Neural cell (in vitro differentiated cells): ENCODE measurements around the gene PTPN18. TPM values are rescaled to one million over a fixed set of nuclear protein-coding genes. Genes with fewer than 3 reads are reported as not detected.

Source experiments
- H2AFZ ChIP-seq: fragments of 200-600, 300-800 bp; sonication (generic), shearing (Covaris generic); 2 replicates; pipeline ENCODE4 v1.6.0; 2014; ENCODE audit warnings: low read depth, mild to moderate bottlenecking, antibody characterized with exemption, low read length, moderate library complexity
- H3F3A ChIP-seq: fragments of 200-600 bp; shearing (Covaris generic); 2 replicates; pipeline ENCODE4 v1.6.1; 2016; ENCODE audit warnings: mild to moderate bottlenecking, moderate library complexity, mixed read lengths, antibody characterized with exemption, low read length; ENCODE audit not compliant: insufficient read depth, poor library complexity, severe bottlenecking
- H3K27ac ChIP-seq: fragments of 200-600, 300-800 bp; sonication (generic), shearing (Covaris generic); 2 replicates; pipeline ENCODE4 v1.5.1; 2014; ENCODE audit warnings: mild to moderate bottlenecking, low read length, moderate library complexity
- H3K27me3 ChIP-seq: fragments of 300-800, 200-600 bp; sonication (generic), shearing (Covaris generic); 2 replicates; pipeline ENCODE4 v1.6.0; 2014; ENCODE audit warnings: mild to moderate bottlenecking, low read depth, low read length, moderate library complexity; ENCODE audit not compliant: insufficient read depth
- H3K36me3 ChIP-seq: fragments of 300-800, 200-600 bp; sonication (generic), shearing (Covaris generic); 2 replicates; pipeline ENCODE4 v1.5.1; 2014; ENCODE audit warnings: mild to moderate bottlenecking, antibody characterized with exemption, low read length, moderate library complexity; ENCODE audit not compliant: insufficient read depth
- H3K4me2 ChIP-seq: fragments of 300-800, 200-600 bp; sonication (generic), shearing (Covaris generic); 2 replicates; pipeline ENCODE4 v1.6.0; 2014; ENCODE audit warnings: mild to moderate bottlenecking, low read length
- H3K4me3 ChIP-seq: fragments of 300-800, 200-600 bp; sonication (generic), shearing (Covaris generic); 2 replicates; pipeline ENCODE4 v1.5.1; 2014; ENCODE audit warnings: mild to moderate bottlenecking, low read length, moderate library complexity
- H3K79me2 ChIP-seq: fragments of 200-600 bp; shearing (Covaris generic); replicated peaks from 2 replicates; pipeline ENCODE4 v1.6.0; 2014; ENCODE audit warnings: mild to moderate bottlenecking, low read length, moderate library complexity; ENCODE audit not compliant: insufficient read depth
- H3K9ac ChIP-seq: fragments of 300-800, 200-600 bp; sonication (generic), shearing (Covaris generic); 2 replicates; pipeline ENCODE4 v1.6.1; 2016; ENCODE audit warnings: mild to moderate bottlenecking, low read length, mixed read lengths
- H3K9me2 ChIP-seq: fragments of 200-600 bp; shearing (Covaris generic); 2 replicates; pipeline ENCODE4 v1.6.1; 2016; ENCODE audit warnings: mild to moderate bottlenecking, low read length, mixed read lengths; ENCODE audit not compliant: insufficient read depth
- H3K9me3 ChIP-seq: fragments of 200-600, 300-800 bp; sonication (generic), shearing (Covaris generic); 2 replicates; pipeline ENCODE4 v1.6.1; 2016; ENCODE audit warnings: mild to moderate bottlenecking, mixed run types, low read length, moderate library complexity, mixed read lengths
- H4K20me1 ChIP-seq: fragments of 200-600 bp; shearing (Covaris generic); 2 replicates; pipeline ENCODE4 v1.6.1; 2016; ENCODE audit warnings: mild to moderate bottlenecking, mixed run types; ENCODE audit not compliant: insufficient read depth
- CTCF ChIP-seq: fragments of 450-650 bp; IDR thresholded peaks from 2 replicates; pipeline ENCODE4 v1.5.1; 2014; ENCODE audit warnings: antibody characterized with exemption, mild to moderate bottlenecking, moderate library complexity; ENCODE audit not compliant: poor library complexity, severe bottlenecking
- EP300 ChIP-seq: fragments of 450-650 bp; conservative IDR thresholded peaks from 2 replicates; pipeline ENCODE4 v1.6.1; 2014; ENCODE audit warnings: antibody characterized with exemption, mild to moderate bottlenecking, moderate library complexity; ENCODE audit not compliant: poor library complexity, severe bottlenecking
- EZH2 ChIP-seq: fragments of 200-600, 300-800 bp; shearing (Covaris generic), sonication (generic); IDR thresholded peaks from 2 replicates; pipeline ENCODE4 v1.6.1; 2014; ENCODE audit warnings: antibody characterized with exemption, low read length, borderline replicate concordance, mild to moderate bottlenecking; ENCODE audit not compliant: insufficient read depth, poor library complexity, severe bottlenecking
- MXI1 ChIP-seq: fragments of 450-650 bp; conservative IDR thresholded peaks from 2 replicates; pipeline ENCODE4 v1.6.1; 2014; ENCODE audit warnings: antibody characterized with exemption, mild to moderate bottlenecking; ENCODE audit not compliant: poor library complexity, severe bottlenecking
- POLR2AphosphoS5 ChIP-seq: IDR thresholded peaks from 2 replicates; pipeline ENCODE4 v1.6.1; 2012
- RAD21 ChIP-seq: fragments of 450-650 bp; conservative IDR thresholded peaks from 2 replicates; pipeline ENCODE4 v1.6.1; 2014; ENCODE audit warnings: antibody characterized with exemption, mild to moderate bottlenecking, moderate library complexity
- REST ChIP-seq: IDR thresholded peaks from 2 replicates; pipeline ENCODE4 v1.6.1; 2012; ENCODE audit warnings: borderline replicate concordance
- SMC3 ChIP-seq: fragments of 450-650 bp; conservative IDR thresholded peaks from 2 replicates; pipeline ENCODE4 v1.6.1; 2014; ENCODE audit warnings: antibody characterized with exemption, mild to moderate bottlenecking, moderate library complexity; ENCODE audit not compliant: poor library complexity
- TAF1 ChIP-seq: IDR thresholded peaks from 2 replicates; pipeline ENCODE4 v1.6.1; 2012; ENCODE audit warnings: low read depth
- polyA plus RNA-seq: library from polyadenylated mRNA; depleted of rRNA; stranded (reverse); fragments of >200 nt; gene quantifications from 2 replicates; pipeline ENCODE4 v1.2.3, GENCODE V29; 2014

PTPN18 gene
- polyA plus RNA-seq, 1 donor from 2014 or later, result 13.3 TPM

GRCh38 chr2:130380096-130380934, 24.5 kb downstream of the PTPN18 start:
- Histone ChIP-seq H2AFZ (no peak overlapping the region), H3F3A (no peaks in the 10 kb centered on the region), H3K27ac (no peak overlapping the region), H3K4me3 (no peak overlapping the region), H3K9me3 (no peaks in the 10 kb centered on the region), H4K20me1 (no peaks in the 10 kb centered on the region), H3K36me3 (no peaks in the 10 kb centered on the region), H3K4me2 (no peak overlapping the region), H3K79me2 (no peaks in the 10 kb centered on the region), H3K9ac (no peak overlapping the region), H3K9me2 (no peaks in the 10 kb centered on the region), H3K27me3 (no peaks in the 10 kb centered on the region)
- TF ChIP-seq RAD21, result no peak
- no peak for TF ChIP-seq TAF1
- no peak for TF ChIP-seq REST
- TF ChIP-seq CTCF, result no peak
- TF ChIP-seq SMC3, result no peak
- TF ChIP-seq EP300, result no peak
- TF ChIP-seq MXI1, result no peak
- no peak for TF ChIP-seq EZH2
- no peak for TF ChIP-seq POLR2AphosphoS5

GRCh38 chr2:130381145-130381544, 25.3 kb downstream of the PTPN18 start:
- H3K79me2 ChIP-seq, result no peaks in the 10 kb centered on the region
- H4K20me1 ChIP-seq, result no peaks in the 10 kb centered on the region
- no peak overlapping the region for H2AFZ ChIP-seq
- no peaks in the 10 kb centered on the region for H3K9me3 ChIP-seq
- no peaks in the 10 kb centered on the region for H3K9me2 ChIP-seq
- H3K4me2 ChIP-seq, result no peak overlapping the region
- no peaks in the 10 kb centered on the region for H3K27me3 ChIP-seq
- H3K9ac ChIP-seq, result no peak overlapping the region
- H3K36me3 ChIP-seq, result no peaks in the 10 kb centered on the region
- no peak overlapping the region for H3K4me3 ChIP-seq
- no peak for TF ChIP-seq POLR2AphosphoS5
- TF ChIP-seq TAF1, result no peak
- TF ChIP-seq EP300, result no peak
- no peak for TF ChIP-seq RAD21
- TF ChIP-seq EZH2, result no peak
- TF ChIP-seq MXI1, result no peak
- no peak for TF ChIP-seq SMC3
- H3F3A ChIP-seq, result no peaks in the 10 kb centered on the region
- H3K27ac ChIP-seq, result no peak overlapping the region
